NB4 (cell line): ENCODE results near the gene RCAN3.
A peak's percentile ranks its signal among the peaks of the same experiment; 100 is the strongest.

Experiments
- DNase-seq: peaks from one replicate; pipeline ENCODE4 v3.0.0; 2010; ENCODE audit warnings: low read depth
- H3K4me3 ChIP-seq: one replicate; pipeline ENCODE4 v1.5.1; 2011; ENCODE audit warnings: mild to moderate bottlenecking, low read depth, low read length, moderate library complexity
- CTCF ChIP-seq: IDR thresholded peaks from one replicate; pipeline ENCODE4 v1.5.1; 2012; ENCODE audit warnings: low read depth, low read length
- MAX ChIP-seq: IDR thresholded peaks from 2 replicates; pipeline ENCODE4 v1.6.1; 2011; ENCODE audit warnings: low read depth, low read length
- MYC ChIP-seq: IDR thresholded peaks from 2 replicates; pipeline ENCODE4 v1.6.1; 2011; ENCODE audit warnings: low read depth, low read length
- POLR2A ChIP-seq: IDR thresholded peaks from 2 replicates; pipeline ENCODE4 v1.6.1; 2011; ENCODE audit warnings: mild to moderate bottlenecking; ENCODE audit not compliant: insufficient read length; ENCODE audit errors: extremely low read depth

The RCAN3 gene

GRCh38 chr1:24463776-24464735 is 38.6 kb upstream of the RCAN3 start:
- no peak overlapping the region for H3K4me3 ChIP-seq
- no peak for DNase-seq
- TF ChIP-seq MYC (no peak), POLR2A (no peak), MAX (no peak), CTCF (no peak)

DNA sequence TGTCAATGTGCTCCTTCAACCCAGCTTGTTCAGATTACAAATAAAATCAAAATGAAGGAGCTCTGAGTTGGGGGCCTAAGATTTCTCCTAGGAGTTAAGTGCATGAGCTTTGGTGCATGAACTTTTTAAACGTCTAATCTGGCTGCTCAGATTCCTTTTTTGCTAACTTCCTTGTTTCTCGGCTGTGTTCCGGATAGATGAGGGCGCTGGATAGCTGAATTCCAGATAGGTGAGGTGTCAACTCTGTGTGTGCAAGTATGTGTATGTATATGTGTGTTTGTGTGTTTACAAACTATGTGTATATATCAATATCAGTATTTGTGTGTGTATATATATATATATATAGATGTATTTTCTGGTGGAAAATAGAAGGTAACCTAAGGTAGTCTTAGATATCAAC is 37.5 kb upstream of the RCAN3 start:
- H3K4me3 ChIP-seq = no peak overlapping the region
- no peak for TF ChIP-seq MAX
- no peak for TF ChIP-seq CTCF
- TF ChIP-seq MYC = no peak
- TF ChIP-seq POLR2A = no peak
- no peak for DNase-seq

- DNase-seq = peak; percentile 33
- TF ChIP-seq POLR2A (no peak), MYC (no peak), CTCF (no peak), MAX (no peak)
- no peak overlapping the region for H3K4me3 ChIP-seq
Measured at GRCh38 chr1:24465638-24466037, 37.0 kb upstream of the RCAN3 start.

- TF ChIP-seq CTCF (no peak), MYC (no peak), MAX (no peak), POLR2A (no peak)
- no peak for DNase-seq
- H3K4me3 ChIP-seq = no peak overlapping the region
Measured at GRCh38 chr1:24468685-24469316, 33.8 kb upstream of the RCAN3 start.

DNA sequence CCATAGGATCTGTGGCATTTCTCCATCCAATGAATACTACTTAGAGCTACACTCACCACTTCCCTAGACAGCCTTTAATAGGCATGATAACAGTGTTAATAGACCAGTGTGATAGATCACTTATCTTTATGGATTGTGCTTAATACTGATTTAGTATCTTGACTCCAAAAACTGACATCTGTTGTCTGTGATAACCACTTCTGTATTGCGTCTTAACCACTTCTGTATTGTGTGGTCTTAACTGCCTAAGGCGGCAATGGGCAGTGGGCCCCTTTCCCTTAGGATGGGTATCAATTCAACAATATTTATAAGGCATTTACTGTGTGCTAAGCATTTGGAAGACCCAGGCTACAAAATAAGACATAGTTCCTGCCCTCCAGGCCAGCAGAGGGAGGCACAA is 32.0 kb upstream of the RCAN3 start:
- no peak for DNase-seq
- H3K4me3 ChIP-seq = no peak overlapping the region
- TF ChIP-seq CTCF (no peak), MAX (no peak), POLR2A (no peak), MYC (no peak)
